Measurements from ENCODE around the gene LENG9.

The LENG9 gene

GRCh38 chr19:54420068-54420382, 43.6 kb downstream of the LENG9 start:
- DNase-seq = no peak

- DNase-seq = no peak
Observed at GRCh38 chr19:54418930-54419800, 44.4 kb downstream of the LENG9 start.

- DNase-seq = no peak
Observed at GRCh38 chr19:54418030-54418929, 45.3 kb downstream of the LENG9 start.

- DNase-seq = no peak
Observed at GRCh38 chr19:54416695-54417491, 46.7 kb downstream of the LENG9 start.

- no peak for DNase-seq
Observed at GRCh38 chr19:54415901-54416673, 47.5 kb downstream of the LENG9 start.

- DNase-seq = peak; percentile 53
Observed at GRCh38 chr19:54415208-54415900, 48.2 kb downstream of the LENG9 start, which contains the start of gene TTYH1. TTYH1 (plus strand) TSS chr19:54415464; CDS start chr19:54415553, 89 bp downstream.

- no peak for DNase-seq
Observed at GRCh38 chr19:54414156-54414555, 49.4 kb downstream of the LENG9 start.

GRCh38 chr19:54412877-54413276, 50.7 kb downstream of the LENG9 start:
- no peak for DNase-seq

Measured in activated CD8-positive, alpha-beta memory T cell treated with anti-CD3 and anti-CD28 coated beads, Interleukin-2, amount 50 U/mL, for 4 hours (primary cell).